Inflammatory macrophage (primary cell): ENCODE data around the gene KLHDC10.
A peak's percentile ranks its signal among the peaks of the same experiment; 100 is the strongest.
"Not testable (repeated sequence)": the region's sequence is repeated elsewhere in the genome, so short reads cannot be mapped to it uniquely, and the experiment has no call there.

Experiments
- DNase-seq, 2 donors: peaks; one replicate each; pipeline ENCODE4 v3.0.0-alpha.2; 2020 to 2022

The KLHDC10 gene

GRCh38 chr7:130142654-130143333 is 72.5 kb downstream of the KLHDC10 start:
- no peak for DNase-seq

GRCh38 chr7:130143334-130143732 is 73.0 kb downstream of the KLHDC10 start:
- DNase-seq, result no peak

- DNase-seq, result no peak
Measured at GRCh38 chr7:130143986-130144311, 73.6 kb downstream of the KLHDC10 start.

- DNase-seq, result no peak
Measured at GRCh38 chr7:130144312-130145171, 74.2 kb downstream of the KLHDC10 start.

- DNase-seq, result no peak
Measured at GRCh38 chr7:130145424-130146100, 75.2 kb downstream of the KLHDC10 start.

- not testable (repeated sequence) for DNase-seq
Measured at GRCh38 chr7:130146142-130146541, 75.8 kb downstream of the KLHDC10 start.

- DNase-seq, result no peak
Measured at GRCh38 chr7:130146693-130147405, 76.5 kb downstream of the KLHDC10 start.

GRCh38 chr7:130147710-130148325 is 77.5 kb downstream of the KLHDC10 start:
- no peak for DNase-seq

GRCh38 chr7:130148561-130148960 is 78.2 kb downstream of the KLHDC10 start:
- DNase-seq, result no peak

- DNase-seq, result no peak
Measured at GRCh38 chr7:130149281-130150139, 79.2 kb downstream of the KLHDC10 start.

GRCh38 chr7:130150587-130150986 is 80.3 kb downstream of the KLHDC10 start:
- no peak for DNase-seq

GRCh38 chr7:130151591-130152492 is 81.5 kb downstream of the KLHDC10 start:
- DNase-seq, result no peak

- DNase-seq, result peak in 1 of 2 donors; percentile 6
Measured at GRCh38 chr7:130152493-130153210, 82.3 kb downstream of the KLHDC10 start.

GRCh38 chr7:130153211-130153908 is 83.0 kb downstream of the KLHDC10 start:
- no peak for DNase-seq

GRCh38 chr7:130154131-130154500 is 83.8 kb downstream of the KLHDC10 start:
- DNase-seq, result no peak

GRCh38 chr7:130154501-130155317 is 84.4 kb downstream of the KLHDC10 start:
- DNase-seq, result no peak

GRCh38 chr7:130156140-130156539 is 85.8 kb downstream of the KLHDC10 start:
- DNase-seq, result no peak

GRCh38 chr7:130157700-130158099 is 87.4 kb downstream of the KLHDC10 start:
- no peak for DNase-seq
